Stimulated activated CD4-positive, alpha-beta T cell treated with anti-CD3 and anti-CD28 coated beads, Interleukin-1b, Interleukin-23, amount 100 ng/mL, for 1 hour (primary cell): ENCODE data around the gene SLC2A4.

ENCODE experiments used
- DNase-seq, 2 donors: peaks; one replicate each; pipeline ENCODE4 v3.0.0-alpha.2; 2020; ENCODE audit warnings: low read depth in 2 of 2

The SLC2A4 gene

DNA sequence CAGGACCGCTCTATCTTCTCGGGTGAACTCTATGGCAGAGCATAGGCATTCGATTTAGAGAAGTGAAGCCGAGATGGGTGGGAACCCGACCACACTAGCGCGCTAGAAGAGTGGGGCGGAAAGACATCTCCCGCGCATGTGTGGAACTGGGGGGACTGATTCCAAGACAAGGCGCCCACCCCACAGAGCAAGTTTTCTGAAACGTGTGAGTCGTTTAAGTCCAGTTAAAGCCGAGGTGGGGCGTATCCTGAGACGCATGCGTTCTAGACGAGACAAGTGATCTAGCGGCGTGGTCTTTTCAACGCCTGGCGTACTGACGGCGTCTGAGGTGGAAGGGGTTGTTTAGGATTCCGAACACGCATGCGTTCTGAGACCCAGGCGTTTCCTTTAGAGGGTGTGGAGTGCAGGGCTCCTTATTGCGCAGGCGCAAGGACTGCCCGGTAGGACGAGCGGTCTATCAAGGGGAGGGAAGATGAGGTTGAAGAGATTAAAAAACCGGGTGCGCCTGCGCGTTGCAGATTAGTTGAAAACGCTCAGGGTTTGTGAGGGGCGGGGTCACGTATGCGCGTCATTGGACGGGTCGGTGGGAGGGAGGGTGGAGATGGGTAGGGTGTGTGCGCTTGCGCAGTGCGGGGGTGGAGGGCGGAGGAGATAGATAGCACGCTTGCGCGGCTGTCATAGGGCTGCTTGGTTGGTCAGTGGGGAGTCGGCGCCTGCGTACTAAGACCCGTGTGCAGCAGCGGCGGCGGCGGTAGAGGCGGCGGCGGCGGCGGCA is 25.6 kb downstream of the SLC2A4 start, which contains the start of gene EIF5A:
Gene EIF5A (plus strand): TSS at position 718 of the 775 bp plus-strand sequence. CDS start 2,008 bp downstream, outside the sequence.
- peak; percentile 100 for DNase-seq

DNA sequence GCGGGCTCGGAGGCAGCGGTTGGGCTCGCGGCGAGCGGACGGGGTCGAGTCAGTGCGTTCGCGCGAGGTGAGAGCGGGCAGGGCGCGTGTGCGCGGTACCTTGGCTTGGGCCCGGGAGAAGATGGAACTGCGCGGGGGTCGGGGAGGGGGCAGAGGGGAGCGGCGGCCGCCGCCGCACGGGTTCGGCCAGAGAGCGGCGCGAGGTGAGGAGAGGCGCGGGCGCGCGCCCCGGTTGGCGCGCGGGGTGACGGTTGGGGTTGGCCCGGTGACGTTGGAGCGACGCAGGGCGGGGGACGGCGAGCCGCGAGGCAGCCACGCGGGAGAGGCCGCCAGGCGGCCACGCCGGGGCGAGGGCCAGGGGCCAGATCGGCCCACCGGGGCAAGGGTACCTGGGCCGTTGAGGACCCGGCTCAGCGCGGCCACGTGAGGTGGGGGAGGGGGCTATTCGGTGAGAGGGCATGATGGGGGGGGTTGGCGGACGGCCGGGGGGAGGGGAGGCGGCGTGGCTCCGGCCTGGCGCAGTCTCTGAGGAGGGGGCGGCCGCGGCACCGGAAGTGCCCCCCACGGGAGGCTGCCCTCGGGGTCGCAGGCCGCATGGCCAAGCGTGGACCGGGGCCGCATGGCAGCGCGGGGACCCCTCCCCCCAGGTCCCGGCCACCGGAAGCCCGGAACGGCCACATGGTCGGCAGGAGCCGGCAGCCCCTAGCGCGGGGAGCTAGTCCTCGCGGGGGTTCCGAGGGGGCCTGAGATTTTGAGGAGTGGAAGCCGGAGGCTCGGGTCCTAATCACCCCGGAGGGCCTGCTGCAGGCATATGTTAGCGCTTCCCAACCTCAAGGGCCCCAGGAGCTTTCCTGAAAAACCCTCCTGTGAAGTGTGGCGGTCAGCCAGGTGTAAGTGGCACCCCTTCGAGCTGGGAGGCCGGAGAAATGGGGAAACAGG is 26.4 kb downstream of the SLC2A4 start:
- DNase-seq = no peak

DNA sequence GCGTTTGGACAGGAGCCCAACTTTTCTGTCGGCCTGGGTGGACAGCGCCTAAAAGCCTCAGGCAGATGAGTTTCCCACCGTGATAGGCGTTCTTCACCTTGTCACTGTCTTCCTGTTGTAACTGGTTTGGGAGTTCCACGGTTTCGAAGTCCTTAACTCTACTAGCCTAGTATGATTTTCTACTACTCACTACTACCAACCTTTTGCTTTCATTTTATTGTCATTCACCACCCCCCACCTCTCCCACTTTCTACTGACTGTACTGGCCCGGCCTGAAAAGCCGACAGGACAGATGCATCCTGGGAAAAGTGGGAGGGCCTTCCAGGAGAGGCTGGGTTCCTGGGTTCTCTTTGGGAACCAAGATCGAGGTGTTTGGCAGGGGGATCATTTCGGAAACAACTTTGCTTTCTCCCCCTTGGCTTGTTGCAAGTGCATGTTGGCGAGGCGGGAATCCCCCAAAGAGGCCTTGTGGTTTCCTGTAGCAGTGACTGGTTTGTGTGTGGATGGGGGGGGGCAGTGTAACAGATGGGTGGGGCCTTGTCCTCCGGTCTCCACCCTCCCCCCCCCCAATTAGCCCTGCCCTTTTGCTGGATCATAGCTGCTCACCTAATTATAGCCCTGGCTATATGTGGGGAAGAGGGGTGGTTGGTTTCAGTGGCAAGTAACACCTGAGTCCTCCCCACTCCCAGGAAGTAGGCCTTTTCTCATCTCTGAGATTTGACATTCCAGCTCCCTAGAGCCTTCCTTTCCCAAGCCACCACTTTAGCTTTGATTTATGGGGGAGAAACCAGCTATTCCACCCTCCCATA is 27.3 kb downstream of the SLC2A4 start:
- peak; percentile 62 to 76 for DNase-seq

DNA sequence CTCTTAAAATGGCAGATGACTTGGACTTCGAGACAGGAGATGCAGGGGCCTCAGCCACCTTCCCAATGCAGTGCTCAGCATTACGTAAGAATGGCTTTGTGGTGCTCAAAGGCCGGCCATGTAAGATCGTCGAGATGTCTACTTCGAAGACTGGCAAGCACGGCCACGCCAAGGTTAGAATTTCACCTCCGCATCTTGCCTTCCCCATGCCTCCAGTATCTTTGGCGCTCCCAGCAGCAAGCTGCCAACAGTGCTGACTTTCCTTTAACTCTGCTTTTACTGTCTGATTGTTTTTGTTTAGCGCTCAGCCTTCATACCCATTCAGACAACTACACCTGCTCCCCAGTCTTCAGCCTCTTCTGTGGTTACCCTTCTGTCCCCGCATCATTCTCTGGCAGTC is 28.1 kb downstream of the SLC2A4 start:
- no peak for DNase-seq

DNA sequence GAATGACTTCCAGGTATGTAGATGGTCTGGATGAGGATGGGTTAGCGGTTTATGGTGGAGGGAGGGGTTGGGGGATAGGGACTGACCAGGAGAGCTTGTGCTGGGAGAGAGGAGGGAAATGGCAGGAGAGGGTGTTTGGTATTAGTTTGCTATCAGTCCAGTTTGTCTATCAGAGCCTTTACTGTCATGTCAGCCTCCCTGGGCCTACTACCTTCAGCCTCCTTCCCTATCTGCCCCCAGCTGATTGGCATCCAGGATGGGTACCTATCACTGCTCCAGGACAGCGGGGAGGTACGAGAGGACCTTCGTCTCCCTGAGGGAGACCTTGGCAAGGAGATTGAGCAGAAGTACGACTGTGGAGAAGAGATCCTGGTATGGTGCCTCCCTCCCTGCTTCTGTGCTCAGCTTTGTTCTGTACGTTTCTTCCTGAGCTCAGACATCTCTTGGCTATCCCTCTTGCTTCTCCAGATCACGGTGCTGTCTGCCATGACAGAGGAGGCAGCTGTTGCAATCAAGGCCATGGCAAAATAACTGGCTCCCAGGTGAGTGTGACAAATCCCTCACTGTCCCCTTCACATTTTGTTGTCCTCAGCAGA is 29.7 kb downstream of the SLC2A4 start:
- no peak for DNase-seq

DNA sequence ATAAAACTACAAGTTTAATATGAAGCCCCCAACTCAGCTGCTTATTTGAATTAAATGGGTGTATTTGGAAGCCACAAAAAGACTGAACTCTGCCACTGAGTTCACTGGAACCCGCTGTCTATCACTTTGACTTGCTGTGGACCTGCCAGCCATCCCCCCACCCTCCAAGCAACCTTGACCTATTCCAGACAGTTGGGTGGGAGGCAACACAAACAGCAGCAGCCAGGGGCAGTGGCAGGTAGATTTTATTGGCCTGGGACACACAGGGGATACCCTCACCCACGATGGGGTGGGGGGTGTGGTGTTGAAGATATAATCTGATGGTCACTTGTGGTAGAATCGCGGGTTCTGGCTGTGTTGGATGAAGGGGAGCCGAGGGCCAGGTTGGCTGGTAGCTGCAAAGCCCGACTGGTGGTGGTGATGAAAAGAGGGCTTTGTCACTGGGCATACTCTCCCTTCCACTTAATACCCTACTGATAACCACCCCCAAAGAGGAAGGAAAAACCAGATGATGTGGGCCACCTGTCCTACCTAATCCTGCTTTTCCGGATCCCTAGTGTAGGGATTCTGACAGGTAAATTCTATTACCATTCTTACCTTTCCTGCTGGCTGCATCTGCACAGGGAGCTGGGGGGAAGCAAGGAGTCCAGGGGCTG is 31.0 kb downstream of the SLC2A4 start:
- no peak for DNase-seq

DNA sequence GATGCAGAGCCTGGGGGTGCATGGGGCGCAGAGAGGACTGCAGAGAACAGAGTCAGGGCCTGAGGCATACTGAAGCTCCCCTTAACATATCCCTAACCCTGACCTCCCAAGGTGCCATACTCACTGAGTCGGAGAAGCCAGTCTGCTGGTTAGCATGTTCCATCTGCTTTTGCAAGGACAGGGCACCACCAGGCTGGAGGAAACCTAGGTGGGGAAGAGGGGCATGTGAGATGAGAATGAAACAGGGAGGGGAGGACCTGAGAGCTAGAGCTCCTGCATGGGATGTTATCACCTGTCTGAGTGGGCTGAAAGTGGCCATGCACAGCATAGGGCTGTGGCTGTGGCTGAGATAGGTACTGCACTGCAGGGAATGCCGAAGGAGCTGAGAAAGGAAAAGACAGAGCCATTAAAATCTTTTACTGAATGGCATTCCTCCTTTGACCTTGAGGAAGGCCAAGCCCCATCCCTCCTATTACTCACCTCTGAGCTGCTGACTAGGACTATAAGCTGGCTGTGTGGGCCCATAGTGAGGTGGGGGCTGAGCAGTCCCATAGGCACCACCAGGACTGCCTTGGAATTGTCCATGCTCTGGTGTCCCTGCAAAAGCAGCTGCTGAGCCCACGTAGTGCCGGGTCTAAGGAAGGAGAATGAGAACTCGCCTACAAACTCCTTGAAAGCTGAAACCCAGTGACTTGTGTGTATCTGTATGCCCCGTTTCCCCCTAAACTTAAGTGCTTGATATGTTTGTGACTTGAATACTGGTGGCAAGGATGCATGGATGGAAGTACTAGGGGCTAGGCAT is 31.8 kb downstream of the SLC2A4 start:
- no peak for DNase-seq

DNA sequence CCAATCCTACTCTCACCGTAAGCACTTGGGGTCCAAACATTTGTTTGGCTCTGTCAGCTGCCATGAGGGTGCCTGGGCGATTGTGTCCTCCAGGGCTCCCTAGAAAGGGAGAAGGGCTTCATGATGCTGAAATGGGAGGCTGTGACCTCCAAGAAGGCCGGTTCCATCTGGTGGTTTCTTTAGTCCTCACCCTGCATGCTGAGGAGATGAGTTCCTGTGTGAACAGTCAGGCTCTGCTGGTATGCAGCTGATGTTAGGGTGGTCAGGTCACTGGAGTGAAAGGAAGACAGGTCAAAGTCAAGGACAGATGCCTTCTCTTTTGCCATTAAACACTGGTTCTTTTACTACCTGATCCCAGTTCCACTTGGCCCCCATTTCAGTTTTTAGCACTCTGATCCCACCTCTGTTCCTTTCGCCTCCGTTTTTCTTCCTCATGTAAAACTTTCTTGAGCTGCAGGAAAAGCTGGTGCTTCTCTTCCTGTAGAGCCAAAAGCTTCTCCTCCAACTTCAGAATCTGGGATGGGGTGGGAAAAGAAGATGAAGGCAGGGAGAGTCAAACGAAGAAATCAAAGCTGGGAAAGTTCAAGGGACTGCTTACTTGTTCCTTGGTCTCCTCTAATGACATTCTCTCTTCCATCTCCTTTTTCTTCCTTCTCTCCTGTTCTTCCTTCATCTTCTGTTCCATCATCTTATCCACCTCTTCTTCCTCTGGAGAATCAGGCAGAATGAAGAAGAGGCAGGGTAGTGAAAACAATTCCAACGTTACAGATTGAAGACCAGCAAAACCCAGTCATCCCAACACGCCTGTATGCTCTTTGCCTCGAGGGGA is 32.6 kb downstream of the SLC2A4 start:
- DNase-seq = no peak

DNA sequence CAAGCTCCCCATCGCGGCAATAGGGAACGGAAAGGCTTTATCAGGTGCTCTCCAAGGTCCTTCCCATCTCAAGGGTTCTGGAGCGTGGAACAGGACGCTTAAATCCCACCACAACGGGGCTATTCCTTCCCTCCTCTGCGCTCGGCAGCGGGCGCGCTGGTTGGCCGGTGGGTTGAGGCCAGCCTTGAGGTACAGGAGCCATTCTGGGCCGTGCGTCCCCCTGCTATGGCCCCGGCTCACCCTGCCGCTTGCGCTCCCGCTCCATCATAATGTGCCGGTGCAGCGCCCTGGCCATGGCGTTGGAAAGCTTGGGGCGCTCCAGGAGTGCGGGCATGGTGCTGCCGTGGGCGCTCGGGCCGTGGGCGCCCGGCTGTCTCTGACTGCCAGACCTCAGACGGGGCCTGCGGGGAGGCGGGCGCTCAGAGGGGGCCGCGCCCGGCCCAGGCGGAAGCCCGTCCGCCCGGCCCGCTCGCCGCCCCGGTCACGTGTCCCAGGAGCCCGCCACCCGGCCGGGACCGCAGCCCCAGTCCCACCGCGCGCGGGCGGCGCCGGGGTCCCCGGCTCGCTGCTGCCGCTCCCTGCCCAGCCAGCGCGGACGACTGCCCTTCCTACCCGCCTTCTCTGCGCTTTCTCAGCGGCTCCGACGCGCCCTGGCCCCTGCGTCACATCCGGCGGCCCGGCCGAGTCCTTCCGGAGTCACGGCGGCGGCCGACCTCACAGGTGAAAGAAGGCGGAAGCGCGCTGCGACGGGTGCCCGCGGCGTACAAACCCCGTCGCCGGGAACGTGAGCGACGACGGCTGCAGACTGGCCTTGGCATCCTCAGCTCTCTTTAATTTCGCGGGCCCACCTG is 33.4 kb downstream of the SLC2A4 start, which contains the start of gene GPS2:
Gene GPS2 (minus strand): TSS at position 642 of the 851 bp plus-strand sequence. CDS start 308 bp downstream, at position 334.
- DNase-seq = peak; percentile 70 to 86

DNA sequence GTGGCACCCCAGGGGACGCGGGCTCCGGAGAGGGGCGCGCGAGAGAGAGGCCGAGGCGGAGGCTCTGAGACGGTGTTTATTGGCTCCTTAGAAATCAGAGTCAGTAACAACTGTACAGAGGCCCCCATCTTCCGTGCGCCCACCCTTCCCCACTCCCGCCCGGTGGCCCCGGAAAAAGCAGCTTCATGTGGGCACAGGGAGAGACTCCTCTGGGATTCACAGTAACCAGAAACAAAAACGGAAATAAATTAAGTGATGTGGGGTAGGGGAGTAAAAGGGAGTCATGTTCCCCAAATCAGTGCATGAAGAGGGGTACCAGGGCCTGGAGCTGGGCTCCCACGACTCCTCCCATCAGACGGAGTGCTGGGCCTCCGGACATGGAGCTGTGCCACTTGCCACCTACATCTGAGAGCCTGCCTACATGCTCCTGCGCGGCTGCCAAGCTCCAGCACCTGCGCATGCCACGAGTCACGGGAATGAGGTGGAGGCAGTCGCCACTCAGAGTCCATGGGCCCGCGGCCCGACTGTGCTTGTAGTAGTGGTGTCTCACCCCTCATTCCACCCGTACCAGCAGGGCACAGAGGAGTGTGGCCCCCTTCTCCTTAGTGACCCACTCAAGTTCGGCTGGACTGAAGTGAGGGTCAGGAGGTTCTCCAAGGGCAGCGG is 34.2 kb downstream of the SLC2A4 start:
- no peak for DNase-seq

DNA sequence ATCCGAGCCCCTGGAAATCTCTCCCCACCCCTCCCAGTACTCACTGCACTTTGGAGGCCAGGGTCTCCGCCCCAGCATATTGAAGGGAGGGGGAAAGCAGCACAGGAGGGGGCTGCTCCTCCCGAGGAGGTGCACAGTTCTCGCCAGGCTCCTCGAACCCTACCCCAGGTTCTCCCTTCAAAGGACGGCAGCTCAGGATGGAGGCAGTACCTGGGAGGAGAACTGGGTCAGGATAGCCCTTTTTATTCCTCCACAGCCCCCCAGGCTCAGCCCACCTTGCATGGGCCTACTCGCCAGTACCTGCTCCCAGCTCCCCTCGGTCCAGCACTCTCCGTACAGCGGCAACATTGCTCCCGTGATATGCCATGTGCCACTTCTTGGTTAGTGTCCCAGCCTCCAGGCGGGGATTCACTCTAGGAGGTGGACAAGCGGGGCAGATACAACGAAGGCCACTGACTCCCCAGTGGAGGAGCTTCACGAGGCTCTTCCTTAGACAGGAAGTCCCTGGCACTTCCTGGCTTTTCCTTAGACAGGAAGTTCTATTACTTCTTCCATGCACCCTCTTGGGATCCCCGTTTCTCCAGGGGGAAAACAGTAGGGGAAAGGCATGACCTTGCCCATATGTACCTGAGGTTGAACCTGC is 35.8 kb downstream of the SLC2A4 start:
- no peak for DNase-seq

DNA sequence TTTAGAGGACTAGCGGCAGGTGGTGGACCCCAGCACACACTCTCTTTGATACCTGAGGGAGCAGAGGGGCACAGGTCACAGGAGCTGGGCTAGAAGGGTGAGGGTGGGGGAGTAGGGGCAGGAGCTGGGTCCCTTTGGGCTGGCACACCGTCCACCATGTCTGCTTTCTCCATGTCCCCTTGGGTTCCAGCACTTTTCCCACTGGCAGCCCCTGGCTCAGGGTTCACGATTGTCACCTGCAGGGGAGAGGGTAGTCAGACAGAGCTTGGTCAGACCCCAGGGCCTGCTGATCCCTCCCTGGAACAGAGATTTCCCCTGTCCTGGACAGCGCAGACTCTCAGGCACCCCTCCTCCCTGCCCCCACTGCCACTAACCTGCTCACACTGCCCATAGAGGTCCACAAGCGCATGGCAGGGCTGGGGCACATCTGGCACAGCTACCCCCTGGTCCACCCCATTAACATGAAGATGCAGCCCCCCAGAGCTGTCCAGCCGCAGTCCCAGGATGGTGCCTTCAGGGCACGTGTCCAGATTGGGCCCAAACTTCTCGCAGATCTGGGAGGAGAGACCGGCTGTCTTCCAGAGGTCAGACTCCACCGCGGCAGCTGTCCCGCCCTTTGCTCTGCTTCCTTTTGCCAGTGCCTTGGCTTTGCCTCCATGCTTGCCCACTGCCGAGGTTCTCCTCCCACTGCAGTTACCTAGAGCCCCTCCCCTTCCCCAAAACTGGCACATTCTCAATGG is 36.8 kb downstream of the SLC2A4 start:
- no peak for DNase-seq

DNA sequence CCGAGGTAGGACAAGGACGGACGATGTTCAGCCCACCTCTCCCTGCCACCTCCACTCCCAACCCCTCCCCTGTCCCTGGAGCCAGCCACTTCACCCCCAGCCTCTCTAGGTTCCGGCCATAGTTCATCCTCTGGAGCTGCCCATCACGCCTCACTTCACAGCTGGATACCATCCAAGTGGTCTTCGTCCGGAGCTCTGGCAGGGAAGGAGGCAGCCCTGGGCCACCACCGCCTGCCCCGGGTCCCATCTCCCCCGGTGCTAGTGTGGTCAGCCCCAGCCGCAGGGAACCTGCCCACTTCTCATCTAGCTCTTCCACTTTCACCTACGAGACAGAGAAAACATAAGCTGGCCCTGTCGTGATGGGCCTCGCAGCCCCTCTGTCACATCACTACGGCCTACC is 39.9 kb downstream of the SLC2A4 start:
- DNase-seq = no peak

DNA sequence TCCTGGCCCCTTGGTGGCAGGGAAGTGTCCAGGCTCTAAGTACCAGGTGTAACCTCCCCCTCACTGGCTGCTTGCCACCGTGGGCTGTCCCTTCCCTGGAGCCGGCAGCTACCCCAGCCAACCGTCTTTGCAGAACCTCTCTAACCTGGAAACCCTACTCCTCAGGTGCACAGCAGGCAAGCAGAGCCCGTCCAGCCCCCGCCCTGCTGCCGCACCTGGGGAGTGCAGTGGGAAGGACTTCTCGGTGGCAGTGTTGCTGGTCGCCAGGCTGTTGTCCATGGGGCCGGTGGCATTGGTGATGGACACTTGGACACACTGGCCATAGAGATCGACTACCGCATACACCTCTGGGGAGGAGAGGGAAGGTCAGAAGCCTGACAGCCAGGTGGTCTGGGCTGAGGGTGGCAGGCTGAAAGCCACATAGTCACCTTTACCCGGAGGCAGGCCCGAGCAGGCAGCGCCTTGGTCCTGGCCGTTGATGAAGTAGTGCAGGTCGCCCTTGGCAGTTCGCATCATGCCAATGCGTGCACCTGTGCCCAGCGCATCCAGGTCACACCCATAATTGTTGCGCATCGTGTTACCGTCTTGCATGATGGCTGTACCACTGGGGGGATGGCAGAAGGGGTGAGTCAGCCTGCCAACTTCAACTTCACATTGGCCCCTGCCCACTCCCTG is 41.1 kb downstream of the SLC2A4 start:
- DNase-seq = no peak

DNA sequence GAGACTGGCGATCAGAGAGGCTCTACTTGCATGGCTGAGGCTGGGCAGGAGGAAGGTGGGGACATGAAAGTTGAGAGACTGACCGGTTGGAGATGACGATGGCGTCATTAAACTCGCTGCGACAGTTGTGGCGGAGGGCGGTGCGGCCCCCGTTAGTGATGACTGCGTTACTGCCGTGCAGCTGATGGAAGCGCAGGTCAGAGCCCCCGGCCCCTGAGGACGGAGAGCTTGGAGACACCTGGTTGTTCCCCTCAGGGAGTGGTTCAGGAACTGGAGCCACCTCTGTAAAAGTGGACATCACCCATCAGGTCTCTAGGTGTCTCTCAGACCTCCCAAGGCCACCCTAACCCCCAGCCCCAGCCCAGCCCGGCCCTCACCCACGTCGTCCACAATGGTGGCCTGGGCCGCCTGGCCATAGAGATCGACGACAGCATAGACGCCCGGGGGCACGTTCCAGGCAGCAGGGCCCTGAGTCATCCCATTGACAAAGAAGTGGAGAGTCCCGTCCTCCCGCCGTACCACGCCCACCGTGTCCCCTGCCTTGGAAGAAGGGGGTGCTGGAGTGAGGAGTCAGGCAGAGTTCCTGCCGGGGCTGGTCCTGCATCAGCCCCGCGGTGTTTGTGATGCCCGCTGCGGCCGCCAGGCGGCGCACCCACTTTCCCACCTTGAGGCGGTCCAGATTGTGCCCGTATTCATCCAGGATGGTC is 42.4 kb downstream of the SLC2A4 start:
- DNase-seq = peak; percentile 34 to 54
